Breast epithelium (tissue), 4 donors: Measurements from ENCODE around the gene IRF2. TPM values are rescaled to one million over a fixed set of nuclear protein-coding genes. Genes with fewer than 3 reads are reported as not detected.
A peak's percentile ranks its signal among the peaks of the same experiment; 100 is the strongest.

Source experiments
- DNase-seq, 2 donors: peaks; one replicate each; pipeline ENCODE4 v3.0.0-alpha.2; 2019; ENCODE audit warnings: low spot score in 2 of 2
- H3K27ac ChIP-seq, 2 donors: fragments of 200-600 bp; sonication (generic) in 1 of 2; one replicate each; pipeline ENCODE4 v1.5.1; 2016 to 2019; ENCODE audit warnings: mild to moderate bottlenecking in 1 of 2
- H3K27me3 ChIP-seq, 2 donors: fragments of 200-600 bp; sonication (generic) in 1 of 2; one replicate each; pipeline versions ENCODE4 v1.5.1 to v1.6.0; 2017 to 2019; ENCODE audit warnings: control low read depth in 1 of 2, mild to moderate bottlenecking in 1 of 2
- H3K36me3 ChIP-seq: fragments of 200-600 bp; one replicate; pipeline ENCODE4 v1.5.1; 2019
- H3K4me1 ChIP-seq, 2 donors: fragments of 200-600 bp; sonication (generic); one replicate each; pipeline ENCODE4 v1.5.1; 2016 to 2019; ENCODE audit warnings: control low read depth in 1 of 2
- H3K4me3 ChIP-seq, 3 donors: fragments of 200-600 bp; sonication (generic); 1 replicate in 2 of 3; 2 replicates in 1 of 3; pipeline ENCODE4 v1.5.1; 2016 to 2019; ENCODE audit warnings: mild to moderate bottlenecking in 3 of 3, moderate library complexity in 2 of 3
- H3K9me3 ChIP-seq, 2 donors: fragments of 200-600 bp; sonication (generic) in 1 of 2; one replicate each; pipeline ENCODE4 v1.5.1; 2016 to 2019; ENCODE audit warnings: control low read depth in 1 of 2
- POLR2A ChIP-seq: fragments of 450-650 bp; IDR thresholded peaks from one replicate; pipeline ENCODE4 v1.6.1; 2016; ENCODE audit warnings: antibody characterized with exemption, mild to moderate bottlenecking, moderate library complexity
- POLR2AphosphoS5 ChIP-seq, 3 donors: sonication (generic); formaldehyde crosslinking; IDR thresholded peaks; one replicate each; pipeline ENCODE4 v1.6.1; 2017; ENCODE audit warnings: antibody characterized with exemption in 3 of 3
- intact Hi-C: fragments of 100-400 bp; cut with DNase I; formaldehyde crosslinking; loops from one replicate; pipeline ENCODE4 v1.15.1; 2023; ENCODE audit warnings: low total_unique reads
- total RNA-seq, 3 donors: library from RNA; depleted of rRNA; stranded (reverse); fragments of >200 nt; gene quantifications; one replicate each; pipeline ENCODE4 v1.1.0, GENCODE V29; 2016
- TF ChIP-seq, protein P1 (sequence below), 3 donors: fragments of 450-650 bp; IDR thresholded peaks; one replicate each; pipeline ENCODE4 v1.5.1; 2016 to 2017; ENCODE audit warnings: antibody characterized with exemption in 3 of 3, mild to moderate bottlenecking in 3 of 3, moderate library complexity in 3 of 3

IRF2 gene
- total RNA-seq, 3 donors from 2014 or later, result 27.4 to 57.8 (median 36.4) TPM

- peak overlapping the region; percentile 96 to 99 for H3K27ac ChIP-seq
- no peak for DNase-seq
- peaks cover 0 to 14% of the 10 kb centered on the region in 2 donors for H3K4me1 ChIP-seq
Measured at GRCh38 chr4:184475498-184475897, 1.1 kb upstream of the IRF2 start.

GRCh38 chr4:184475096-184475461 is 729 bp upstream of the IRF2 start:
- Histone ChIP-seq H3K27me3 (no peaks in the 10 kb centered on the region), H3K9me3 (no peaks in the 10 kb centered on the region), H3K4me1 (peaks cover 0 to 14% of the 10 kb centered on the region in 2 donors), H3K36me3 (no peaks in the 10 kb centered on the region), H3K4me3 (peak overlapping the region; percentile 79 to 98 (median 88)), H3K27ac (peak overlapping the region; percentile 96 to 99)
- intact Hi-C loops, result no loop called here
- peak in 1 of 2 donors; percentile 54 for DNase-seq
- TF ChIP-seq, protein P1, sequence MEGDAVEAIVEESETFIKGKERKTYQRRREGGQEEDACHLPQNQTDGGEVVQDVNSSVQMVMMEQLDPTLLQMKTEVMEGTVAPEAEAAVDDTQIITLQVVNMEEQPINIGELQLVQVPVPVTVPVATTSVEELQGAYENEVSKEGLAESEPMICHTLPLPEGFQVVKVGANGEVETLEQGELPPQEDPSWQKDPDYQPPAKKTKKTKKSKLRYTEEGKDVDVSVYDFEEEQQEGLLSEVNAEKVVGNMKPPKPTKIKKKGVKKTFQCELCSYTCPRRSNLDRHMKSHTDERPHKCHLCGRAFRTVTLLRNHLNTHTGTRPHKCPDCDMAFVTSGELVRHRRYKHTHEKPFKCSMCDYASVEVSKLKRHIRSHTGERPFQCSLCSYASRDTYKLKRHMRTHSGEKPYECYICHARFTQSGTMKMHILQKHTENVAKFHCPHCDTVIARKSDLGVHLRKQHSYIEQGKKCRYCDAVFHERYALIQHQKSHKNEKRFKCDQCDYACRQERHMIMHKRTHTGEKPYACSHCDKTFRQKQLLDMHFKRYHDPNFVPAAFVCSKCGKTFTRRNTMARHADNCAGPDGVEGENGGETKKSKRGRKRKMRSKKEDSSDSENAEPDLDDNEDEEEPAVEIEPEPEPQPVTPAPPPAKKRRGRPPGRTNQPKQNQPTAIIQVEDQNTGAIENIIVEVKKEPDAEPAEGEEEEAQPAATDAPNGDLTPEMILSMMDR (IDR thresholded peaks at IDR 0.05), result no peak
- TF ChIP-seq POLR2AphosphoS5 (IDR thresholded peaks at IDR 0.05), result no peak
- no peak for TF ChIP-seq POLR2A

More at GRCh38 chr4:184475498-184475897, 1.1 kb upstream of the IRF2 start:
- Histone ChIP-seq H3K27me3 (no peaks in the 10 kb centered on the region), H3K9me3 (no peaks in the 10 kb centered on the region), H3K36me3 (no peaks in the 10 kb centered on the region), H3K4me3 (peak overlapping the region; percentile 79 to 98 (median 88))
- no peak for TF ChIP-seq POLR2A
- TF ChIP-seq, protein P1 (IDR thresholded peaks at IDR 0.05), result no peak
- no peak for TF ChIP-seq POLR2AphosphoS5 (IDR thresholded peaks at IDR 0.05)
- intact Hi-C loops, result no loop called here

DNA sequence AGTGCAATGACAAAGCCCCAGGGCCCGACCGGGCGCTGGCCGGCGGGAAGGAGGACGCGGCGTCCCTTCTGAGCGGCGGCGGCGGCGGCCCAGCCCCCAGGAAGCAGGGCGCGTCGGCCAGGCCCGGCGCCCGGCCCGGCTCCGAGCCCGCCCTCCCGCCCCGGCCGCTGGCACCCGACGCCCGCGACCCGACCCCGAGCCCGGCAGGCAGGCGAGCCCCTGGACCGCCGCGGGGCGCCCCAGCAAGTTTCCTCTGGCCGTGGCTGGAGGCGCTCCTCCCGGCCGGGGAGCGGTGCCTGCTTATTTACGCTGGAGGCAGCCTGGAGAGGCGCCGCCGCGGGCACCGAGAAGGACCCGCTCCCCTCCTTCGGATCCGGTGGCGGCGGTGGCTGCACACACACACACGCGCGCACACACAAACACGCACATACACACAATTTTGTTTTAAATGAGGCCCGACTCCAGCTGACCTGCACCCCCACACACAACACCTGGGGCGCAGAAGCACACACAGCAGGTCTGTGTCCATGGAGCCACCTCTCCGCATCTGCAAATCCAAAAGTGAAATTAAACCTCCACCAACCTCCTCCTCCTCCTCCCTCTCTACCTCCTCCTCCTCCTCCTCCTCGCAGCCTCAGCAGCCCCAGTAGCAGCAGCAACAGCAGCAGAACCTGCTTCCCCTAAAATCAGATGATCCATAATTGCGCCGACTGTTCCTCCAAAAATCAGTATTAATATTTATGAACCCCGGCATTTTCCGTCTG is 669 bp downstream of the IRF2 start:
- intact Hi-C loops, result loop anchor here (2.0 kb wide), 1 partner anchor 63 kb away; no protein-coding TSS in a partner anchor
- TF ChIP-seq, protein P1 (IDR thresholded peaks at IDR 0.05), result no peak
- TF ChIP-seq POLR2A (no peak), POLR2AphosphoS5 (IDR thresholded peaks at IDR 0.05) (no peak)
- no peaks in the 10 kb centered on the region for H3K9me3 ChIP-seq
- H3K36me3 ChIP-seq, result no peaks in the 10 kb centered on the region
- H3K27ac ChIP-seq, result peak overlapping the region; percentile 96 to 99
- peak overlapping the region; percentile 79 to 98 (median 88) for H3K4me3 ChIP-seq
- H3K27me3 ChIP-seq, result no peaks in the 10 kb centered on the region
- H3K4me1 ChIP-seq, result peaks cover 2 to 14% of the 10 kb centered on the region in 2 donors
- DNase-seq, result peak in 1 of 2 donors; percentile 35

DNA sequence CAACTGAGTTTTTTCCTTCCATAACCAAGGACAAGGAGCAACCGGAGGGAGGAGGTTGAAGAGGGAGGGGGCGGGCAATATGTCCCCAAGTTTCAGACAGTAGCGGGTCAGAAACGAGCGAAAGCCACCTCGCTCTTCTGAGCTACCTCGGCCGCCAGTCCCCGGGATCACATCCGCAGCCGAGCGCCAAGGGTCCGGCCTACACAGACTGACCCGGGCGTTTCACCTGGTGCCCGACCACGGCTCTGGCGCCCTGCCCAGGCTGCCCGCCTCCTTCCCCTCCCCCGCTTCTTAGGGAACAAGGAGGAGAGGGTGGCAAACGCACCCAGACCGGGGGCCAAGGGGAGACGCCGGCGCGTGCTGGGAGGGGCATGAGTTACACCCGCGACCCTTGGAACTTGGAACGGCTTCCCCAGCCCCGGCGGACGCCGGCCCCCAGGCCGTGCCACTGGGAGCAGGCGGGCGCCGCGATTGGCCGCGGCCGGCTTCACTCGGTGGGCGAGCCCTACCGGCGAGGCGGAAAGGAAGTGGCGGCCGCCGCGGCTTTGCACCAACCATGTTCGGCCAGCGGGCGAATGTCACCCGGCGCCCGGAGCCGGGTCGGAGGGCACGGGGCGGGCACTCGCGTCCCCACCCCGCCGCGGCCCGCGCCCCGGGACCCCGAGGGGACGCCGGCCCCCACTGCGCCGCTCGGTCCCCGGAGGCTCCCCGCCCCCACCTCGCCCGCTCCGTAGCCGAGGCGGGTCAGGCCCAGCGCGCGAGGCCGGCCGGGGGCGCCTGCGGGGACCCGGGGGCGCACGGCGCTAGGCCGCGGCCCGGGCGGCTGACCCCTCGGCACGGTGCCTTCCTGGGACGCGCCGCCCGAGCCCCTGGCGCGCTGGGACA is 1.5 kb downstream of the IRF2 start:
- no peaks in the 10 kb centered on the region for H3K36me3 ChIP-seq
- H3K4me1 ChIP-seq, result peaks cover 2 to 13% of the 10 kb centered on the region in 2 donors
- peak; percentile 59 to 76 for DNase-seq
- peak overlapping the region; percentile 96 to 99 for H3K27ac ChIP-seq
- no peaks in the 10 kb centered on the region for H3K27me3 ChIP-seq
- peak overlapping the region; percentile 79 to 98 (median 88) for H3K4me3 ChIP-seq
- intact Hi-C loops, result loop anchor here (2.0 kb wide), 1 partner anchor 64 kb away; no protein-coding TSS in a partner anchor
- TF ChIP-seq POLR2A, result no peak
- TF ChIP-seq, protein P1 (IDR thresholded peaks at IDR 0.05), result peak in 1 of 3 donors; percentile 29
- peak in 2 of 3 donors; percentile 18 to 67 for TF ChIP-seq POLR2AphosphoS5 (IDR thresholded peaks at IDR 0.05)
- no peaks in the 10 kb centered on the region for H3K9me3 ChIP-seq
